ENCODE results near the gene ARMC8.

The ARMC8 gene

DNA sequence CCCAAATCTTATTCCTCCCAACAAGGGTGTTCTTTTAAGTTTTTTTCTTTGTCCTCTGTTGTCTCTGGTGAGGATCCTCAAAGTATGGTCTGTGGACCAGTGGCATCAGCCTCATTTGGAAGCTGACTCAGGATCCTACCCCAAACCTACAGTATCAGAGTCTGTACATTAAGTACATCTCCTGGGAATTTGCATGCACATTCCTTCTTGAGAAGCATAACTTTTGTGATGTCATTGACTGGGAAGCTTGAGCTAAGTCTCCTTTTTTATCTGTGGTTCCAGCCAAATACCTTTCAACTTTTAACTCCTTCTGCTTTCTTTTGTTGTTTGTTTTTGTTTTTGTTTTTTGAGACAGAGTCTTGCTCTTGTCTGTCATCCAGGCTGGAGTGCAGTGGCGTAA lies 40.5 kb downstream of the ARMC8 start:
- H3K4me3 ChIP-seq, result no peak overlapping the region
- no peak overlapping the region for H3K27ac ChIP-seq
- TF ChIP-seq, protein P1, sequence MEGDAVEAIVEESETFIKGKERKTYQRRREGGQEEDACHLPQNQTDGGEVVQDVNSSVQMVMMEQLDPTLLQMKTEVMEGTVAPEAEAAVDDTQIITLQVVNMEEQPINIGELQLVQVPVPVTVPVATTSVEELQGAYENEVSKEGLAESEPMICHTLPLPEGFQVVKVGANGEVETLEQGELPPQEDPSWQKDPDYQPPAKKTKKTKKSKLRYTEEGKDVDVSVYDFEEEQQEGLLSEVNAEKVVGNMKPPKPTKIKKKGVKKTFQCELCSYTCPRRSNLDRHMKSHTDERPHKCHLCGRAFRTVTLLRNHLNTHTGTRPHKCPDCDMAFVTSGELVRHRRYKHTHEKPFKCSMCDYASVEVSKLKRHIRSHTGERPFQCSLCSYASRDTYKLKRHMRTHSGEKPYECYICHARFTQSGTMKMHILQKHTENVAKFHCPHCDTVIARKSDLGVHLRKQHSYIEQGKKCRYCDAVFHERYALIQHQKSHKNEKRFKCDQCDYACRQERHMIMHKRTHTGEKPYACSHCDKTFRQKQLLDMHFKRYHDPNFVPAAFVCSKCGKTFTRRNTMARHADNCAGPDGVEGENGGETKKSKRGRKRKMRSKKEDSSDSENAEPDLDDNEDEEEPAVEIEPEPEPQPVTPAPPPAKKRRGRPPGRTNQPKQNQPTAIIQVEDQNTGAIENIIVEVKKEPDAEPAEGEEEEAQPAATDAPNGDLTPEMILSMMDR (IDR thresholded peaks at IDR 0.05), result no peak
- no peak for DNase-seq (ENCODE audit: low spot score)

DNA sequence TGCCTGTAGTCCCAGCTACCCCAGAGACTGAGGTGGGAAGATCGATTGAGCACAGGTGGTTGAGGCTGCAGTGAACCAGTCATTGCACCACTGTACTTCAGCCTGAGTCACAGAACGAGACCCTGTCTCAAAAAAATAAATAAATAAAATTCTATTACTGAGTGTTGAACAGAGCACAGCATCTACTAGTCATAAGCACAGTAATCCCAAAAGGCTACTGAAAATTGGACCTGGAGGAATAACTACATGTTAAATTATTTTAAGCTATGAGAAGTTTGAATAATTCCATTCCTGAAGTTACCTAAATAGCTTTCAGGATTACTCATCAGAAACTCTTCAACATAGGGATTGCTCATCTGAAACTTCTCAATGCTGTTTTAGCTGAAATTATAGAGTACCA lies 43.4 kb downstream of the ARMC8 start:
- Histone ChIP-seq H3K27ac (no peak overlapping the region), H3K4me3 (no peak overlapping the region)
- DNase-seq (ENCODE audit: low spot score), result no peak
- TF ChIP-seq, protein P1 (IDR thresholded peaks at IDR 0.05), result no peak

DNA sequence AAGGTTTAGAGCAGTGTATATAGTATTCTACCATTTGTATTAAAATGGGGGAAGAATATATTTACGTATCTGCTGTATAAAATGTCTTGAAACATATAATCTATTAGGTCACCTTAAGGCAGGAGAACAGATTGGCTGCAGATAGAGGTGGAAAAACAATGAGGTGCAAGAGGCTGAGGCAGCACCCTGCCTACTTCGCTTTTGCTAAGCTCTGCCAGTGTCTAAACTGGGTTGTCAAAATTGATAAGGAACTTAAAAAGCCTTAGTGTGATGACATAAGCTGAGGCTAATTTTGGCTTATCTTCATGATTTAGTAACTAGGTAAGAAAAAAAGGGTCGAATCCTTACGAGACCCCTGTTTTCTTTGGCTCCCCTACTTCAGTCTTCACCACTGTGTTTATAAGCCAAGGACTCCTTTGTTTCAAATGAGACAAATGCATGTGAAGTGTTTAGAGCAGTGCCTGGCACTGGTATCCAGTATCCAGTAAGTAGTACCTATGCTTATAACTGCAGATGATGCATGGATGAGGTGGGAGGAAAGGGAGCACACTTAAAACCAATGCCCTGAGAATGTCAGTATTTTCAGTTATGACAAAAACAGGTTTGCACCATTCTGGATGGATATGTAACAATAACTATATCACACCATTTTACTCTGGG lies 45.7 kb downstream of the ARMC8 start:
- no peak overlapping the region for H3K27ac ChIP-seq
- TF ChIP-seq, protein P1 (IDR thresholded peaks at IDR 0.05), result no peak
- no peak for DNase-seq (ENCODE audit: low spot score)

DNA sequence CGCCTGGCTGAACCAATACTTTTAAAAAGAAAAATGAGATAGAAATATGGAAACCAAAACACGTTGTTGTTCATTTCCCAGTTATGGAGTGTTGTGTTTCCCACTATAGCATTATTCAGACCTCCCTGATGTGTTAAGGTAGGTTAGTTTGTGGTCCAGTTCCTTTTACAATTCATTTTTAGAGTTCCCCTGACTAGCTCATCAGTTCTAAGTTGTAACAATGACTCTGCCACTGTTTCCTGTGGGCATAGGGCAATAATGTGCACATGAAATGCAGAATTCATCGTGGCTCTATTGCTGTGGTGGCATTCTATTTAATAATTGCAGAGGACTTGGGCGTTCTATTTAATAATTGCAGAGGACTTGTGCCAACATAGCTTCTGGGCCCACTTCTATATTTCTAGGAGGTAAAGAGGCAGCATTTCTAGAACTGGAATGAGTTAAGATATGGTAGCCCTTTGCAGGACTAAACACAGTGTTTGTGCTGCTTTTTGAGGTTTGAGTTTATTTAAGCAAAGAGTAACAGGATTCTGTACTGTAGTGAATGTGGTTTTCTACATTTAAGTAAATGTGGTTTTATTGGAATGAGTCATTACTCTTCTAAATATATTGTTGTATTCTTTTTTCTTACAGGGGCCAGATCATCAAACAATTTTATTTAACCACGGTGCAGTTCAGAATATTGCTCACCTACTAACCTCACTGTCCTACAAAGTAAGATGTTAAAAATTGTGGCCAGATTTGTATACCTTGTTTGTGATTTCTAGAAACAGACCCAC lies 47.5 kb downstream of the ARMC8 start:
- TF ChIP-seq, protein P1 (IDR thresholded peaks at IDR 0.05), result no peak
- H3K4me3 ChIP-seq, result no peak overlapping the region
- DNase-seq (ENCODE audit: low spot score), result no peak
- no peak overlapping the region for H3K27ac ChIP-seq

More for the DNA sequence above, 45.7 kb downstream of the ARMC8 start:
- H3K4me3 ChIP-seq, result no peak overlapping the region

DNA sequence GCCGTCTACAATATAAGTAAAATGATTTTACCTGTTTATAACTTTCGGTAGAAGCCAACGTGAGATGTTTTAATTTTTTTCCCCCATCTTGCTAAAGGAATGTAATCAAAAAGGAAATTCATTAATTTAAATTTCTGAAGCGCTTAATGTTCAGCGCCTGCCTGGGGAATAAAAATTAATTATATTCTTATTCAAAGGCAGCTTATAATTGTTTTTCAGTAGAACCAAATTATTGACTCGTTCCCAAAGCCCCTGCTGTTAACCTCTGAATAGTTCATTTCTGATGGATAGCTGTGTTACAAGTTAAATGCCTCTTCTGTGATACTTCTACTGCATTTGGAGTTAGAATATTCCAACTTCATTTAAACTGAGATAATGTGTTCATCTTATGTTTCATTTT lies 51.6 kb downstream of the ARMC8 start:
- Histone ChIP-seq H3K4me3 (no peak overlapping the region), H3K27ac (no peak overlapping the region)
- TF ChIP-seq, protein P1 (IDR thresholded peaks at IDR 0.05), result no peak
- no peak for DNase-seq (ENCODE audit: low spot score)

DNA sequence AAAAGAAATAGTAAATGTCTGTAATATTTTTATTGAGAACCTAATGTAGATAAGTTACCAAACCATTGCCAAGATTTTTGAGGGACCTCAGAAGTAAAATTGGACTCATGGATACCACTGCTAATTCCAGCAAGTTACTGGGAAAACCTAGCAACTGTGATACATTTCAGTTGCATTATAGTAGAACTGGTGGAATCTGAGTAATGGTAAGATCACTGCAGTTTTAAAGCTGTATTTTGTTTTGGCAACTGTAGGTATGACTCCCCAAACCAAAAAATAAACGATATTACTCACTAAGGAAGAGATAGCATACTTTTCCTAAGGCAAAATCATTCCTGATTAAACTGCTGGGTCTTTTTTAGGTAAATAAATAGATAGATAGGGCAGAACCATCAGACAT lies 54.0 kb downstream of the ARMC8 start:
- no peak for DNase-seq (ENCODE audit: low spot score)
- Histone ChIP-seq H3K27ac (no peak overlapping the region), H3K4me3 (no peak overlapping the region)
- TF ChIP-seq, protein P1 (IDR thresholded peaks at IDR 0.05), result no peak

DNA sequence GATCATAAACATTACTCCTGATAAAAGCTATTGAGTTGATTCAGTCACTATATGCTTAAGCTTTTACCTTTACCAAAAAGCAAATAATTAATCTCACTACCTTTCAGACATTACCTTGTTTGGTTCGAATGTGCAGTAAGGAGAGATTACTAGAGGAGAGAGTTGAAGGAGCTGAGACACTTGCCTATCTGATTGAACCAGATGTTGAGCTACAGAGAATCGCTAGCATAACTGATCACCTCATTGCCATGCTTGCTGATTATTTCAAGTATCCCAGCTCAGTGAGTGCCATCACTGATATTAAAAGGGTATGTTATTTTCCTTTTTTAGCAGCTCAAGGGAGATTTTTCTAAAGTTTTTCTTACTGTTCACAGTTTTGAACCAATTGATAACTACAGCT lies 54.6 kb downstream of the ARMC8 start:
- TF ChIP-seq, protein P1 (IDR thresholded peaks at IDR 0.05), result no peak
- Histone ChIP-seq H3K4me3 (no peak overlapping the region), H3K27ac (no peak overlapping the region)
- no peak for DNase-seq (ENCODE audit: low spot score)

All from coronary artery (tissue), 2 donors.